HepG2 (cell line): ENCODE measurements around the gene CCL23. TPM values are rescaled to one million over a fixed set of nuclear protein-coding genes. Genes with fewer than 3 reads are reported as not detected.

Experiments used
- BCL3 ChIP-seq: sonication (generic); formaldehyde crosslinking; IDR thresholded peaks from 2 replicates; pipeline ENCODE4 v1.5.1; 2020; ENCODE audit warnings: mild to moderate bottlenecking, missing genetic modification reagents, moderate library complexity
- BCLAF1 ChIP-seq: fragments of 450-650 bp; IDR thresholded peaks from 2 replicates; pipeline ENCODE4 v1.6.1; 2017; ENCODE audit warnings: mild to moderate bottlenecking
- DNMT3B ChIP-seq: conservative IDR thresholded peaks from 2 replicates; pipeline ENCODE4 v1.6.1; 2016; ENCODE audit warnings: missing biosample characterization, control low read depth
- MTF1 ChIP-seq: sonication (generic); formaldehyde crosslinking; IDR thresholded peaks from 2 replicates; pipeline ENCODE4 v1.5.0; 2020; ENCODE audit warnings: missing genetic modification reagents
- NFE2 ChIP-seq: sonication (generic); formaldehyde crosslinking; IDR thresholded peaks from 2 replicates; pipeline ENCODE4 v1.4.0; 2020; ENCODE audit warnings: missing genetic modification reagents
- PAX8 ChIP-seq: sonication (generic); formaldehyde crosslinking; IDR thresholded peaks from 2 replicates; pipeline ENCODE4 v1.8.0; 2022; ENCODE audit warnings: mild to moderate bottlenecking, missing genetic modification reagents, borderline replicate concordance
- PRDM10 ChIP-seq: sonication (generic); formaldehyde crosslinking; IDR thresholded peaks from 2 replicates; pipeline ENCODE4 v1.4.0; 2020; ENCODE audit warnings: low read depth, missing genetic modification reagents
- SIX4 ChIP-seq: sonication (generic); formaldehyde crosslinking; IDR thresholded peaks from 2 replicates; pipeline ENCODE4 v1.4.0; 2020; ENCODE audit warnings: missing genetic modification reagents
- YEATS2 ChIP-seq: sonication (generic); formaldehyde crosslinking; IDR thresholded peaks from 2 replicates; pipeline ENCODE4 v1.4.0; 2020; ENCODE audit warnings: missing genetic modification reagents, borderline replicate concordance
- ZFP36 ChIP-seq: fragments of 150-350 bp; IDR thresholded peaks from 2 replicates; pipeline ENCODE4 v1.6.1; 2018; ENCODE audit warnings: borderline replicate concordance, low read length, low read depth; ENCODE audit not compliant: partially characterized antibody
- ZFX ChIP-seq: sonication (generic); formaldehyde crosslinking; IDR thresholded peaks from 2 replicates; pipeline ENCODE4 v1.4.0; 2020; ENCODE audit warnings: mild to moderate bottlenecking, low read depth, missing genetic modification reagents, moderate library complexity
- ZMAT3 ChIP-seq: sonication (generic); formaldehyde crosslinking; conservative IDR thresholded peaks from 2 replicates; pipeline ENCODE4 v1.7.0; 2021; ENCODE audit warnings: missing genetic modification reagents
- ZNF225 ChIP-seq: sonication (generic); formaldehyde crosslinking; IDR thresholded peaks from 2 replicates; pipeline ENCODE4 v1.4.0; 2020; ENCODE audit warnings: mild to moderate bottlenecking, missing genetic modification reagents
- ZNF484 ChIP-seq: sonication (generic); formaldehyde crosslinking; IDR thresholded peaks from 2 replicates; pipeline ENCODE4 v1.5.1; 2020; ENCODE audit warnings: mild to moderate bottlenecking, low read depth, missing genetic modification reagents, borderline replicate concordance
- polyA plus RNA-seq, 8 experiments: library from polyadenylated mRNA; depleted of rRNA in 3 of 8; stranded (reverse) in 7 of 8; unstranded in 1 of 8; fragments of >200 nt; fragmentation: Illumina TruSeq in 4 of 8; extraction: Trizol in 4 of 8; gene quantifications; 2 replicates each; pipeline versions ENCODE4 v1.2.1 to v1.2.3, GENCODE V29; 2011 to 2016; ENCODE audit warnings: low read depth in 4 of 8, missing spikeins in 1 of 8, mixed read lengths in 1 of 8; ENCODE audit not compliant: insufficient read depth in 1 of 8
- total RNA-seq, 5 experiments: library from RNA; depleted of rRNA; stranded (reverse); fragments of >200 nt; fragmentation: Illumina TruSeq; extraction: Trizol; gene quantifications; 2 replicates each; pipeline ENCODE4 v1.2.3, GENCODE V29; 2016; ENCODE audit warnings: low read depth in 1 of 5
- TF ChIP-seq, protein P1 (sequence below): sonication (generic); formaldehyde crosslinking; IDR thresholded peaks from 2 replicates; pipeline ENCODE4 v1.8.0; 2022; ENCODE audit warnings: mild to moderate bottlenecking, missing genetic modification reagents, moderate library complexity
- TF ChIP-seq, protein P2 (sequence below): sonication (generic); formaldehyde crosslinking; IDR thresholded peaks from 2 replicates; pipeline ENCODE4 v1.4.0; 2020; ENCODE audit warnings: mild to moderate bottlenecking, missing genetic modification reagents

CCL23 gene
- total and polyA plus RNA-seq, 2 of the 13 experiments (the other 11 are each of a cell fraction or from before 2014, with no cell fraction given): not detected

DNA sequence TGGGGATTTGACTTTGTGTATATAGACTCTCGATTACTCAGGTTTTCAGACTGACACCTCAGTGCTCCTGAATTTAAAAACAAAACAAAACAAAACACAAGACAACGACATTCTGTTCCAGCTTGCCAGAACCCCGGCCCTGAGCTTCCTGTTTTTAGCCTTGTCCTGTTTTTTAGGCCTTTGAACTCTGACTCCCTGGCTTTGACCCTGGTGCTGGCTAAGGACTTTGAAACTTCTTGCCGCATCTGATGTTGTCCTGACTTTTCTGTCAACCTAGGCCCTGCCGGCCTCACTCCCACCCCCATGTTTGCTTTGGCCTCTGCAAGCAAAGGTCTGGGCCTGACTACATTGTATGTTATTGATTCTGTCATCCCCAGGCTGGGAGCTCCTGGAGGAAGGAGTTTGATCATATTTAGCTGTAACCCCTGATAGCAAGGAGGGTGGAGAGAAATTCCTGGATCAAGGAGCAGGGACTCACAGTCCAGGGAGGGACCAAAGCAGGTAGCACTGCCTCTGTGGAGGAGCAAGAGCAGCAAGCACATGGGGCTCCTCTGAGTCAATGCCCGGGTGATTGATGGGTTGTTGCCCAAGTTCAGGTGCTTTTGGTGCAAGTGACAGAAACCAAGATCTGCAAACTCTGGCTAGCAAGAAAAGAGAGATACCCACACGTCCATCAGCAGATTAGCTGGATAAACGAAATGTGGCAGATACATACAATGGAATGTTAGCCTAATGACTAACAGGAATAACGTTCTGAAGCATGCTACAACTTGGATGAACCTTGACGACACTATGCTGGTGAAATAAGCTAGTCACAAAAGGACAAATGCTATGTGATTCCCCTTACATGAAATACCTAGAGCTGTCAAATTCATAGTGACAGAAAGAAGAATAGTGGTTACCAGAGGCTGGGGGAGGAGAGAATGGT lies 44.2 kb downstream of the CCL23 start (continued):
- TF ChIP-seq PRDM10 (CRISPR knock-in tag) (peak; percentile 82), ZNF484 (CRISPR knock-in tag) (no peak), ZFP36 (no peak), SIX4 (CRISPR knock-in tag) (peak; percentile 87), NFE2 (CRISPR knock-in tag) (no peak), PAX8 (CRISPR knock-in tag) (no peak), ZMAT3 (CRISPR knock-in tag) (peak; percentile 80; the same call in 1 of the 2 replicates), MTF1 (CRISPR knock-in tag) (no peak), ZNF225 (CRISPR knock-in tag) (no peak), BCL3 (no peak; the same call in 1 of the 2 replicates), ZFX (CRISPR knock-in tag) (peak; percentile 90), BCLAF1 (no peak), YEATS2 (CRISPR knock-in tag) (peak; percentile 34; the same call in 1 of the 2 replicates), DNMT3B (no peak; the same call in 1 of the 2 replicates)
- TF ChIP-seq, protein P1, sequence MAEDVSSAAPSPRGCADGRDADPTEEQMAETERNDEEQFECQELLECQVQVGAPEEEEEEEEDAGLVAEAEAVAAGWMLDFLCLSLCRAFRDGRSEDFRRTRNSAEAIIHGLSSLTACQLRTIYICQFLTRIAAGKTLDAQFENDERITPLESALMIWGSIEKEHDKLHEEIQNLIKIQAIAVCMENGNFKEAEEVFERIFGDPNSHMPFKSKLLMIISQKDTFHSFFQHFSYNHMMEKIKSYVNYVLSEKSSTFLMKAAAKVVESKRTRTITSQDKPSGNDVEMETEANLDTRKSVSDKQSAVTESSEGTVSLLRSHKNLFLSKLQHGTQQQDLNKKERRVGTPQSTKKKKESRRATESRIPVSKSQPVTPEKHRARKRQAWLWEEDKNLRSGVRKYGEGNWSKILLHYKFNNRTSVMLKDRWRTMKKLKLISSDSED (CRISPR knock-in tag): no peak
- TF ChIP-seq, protein P2, sequence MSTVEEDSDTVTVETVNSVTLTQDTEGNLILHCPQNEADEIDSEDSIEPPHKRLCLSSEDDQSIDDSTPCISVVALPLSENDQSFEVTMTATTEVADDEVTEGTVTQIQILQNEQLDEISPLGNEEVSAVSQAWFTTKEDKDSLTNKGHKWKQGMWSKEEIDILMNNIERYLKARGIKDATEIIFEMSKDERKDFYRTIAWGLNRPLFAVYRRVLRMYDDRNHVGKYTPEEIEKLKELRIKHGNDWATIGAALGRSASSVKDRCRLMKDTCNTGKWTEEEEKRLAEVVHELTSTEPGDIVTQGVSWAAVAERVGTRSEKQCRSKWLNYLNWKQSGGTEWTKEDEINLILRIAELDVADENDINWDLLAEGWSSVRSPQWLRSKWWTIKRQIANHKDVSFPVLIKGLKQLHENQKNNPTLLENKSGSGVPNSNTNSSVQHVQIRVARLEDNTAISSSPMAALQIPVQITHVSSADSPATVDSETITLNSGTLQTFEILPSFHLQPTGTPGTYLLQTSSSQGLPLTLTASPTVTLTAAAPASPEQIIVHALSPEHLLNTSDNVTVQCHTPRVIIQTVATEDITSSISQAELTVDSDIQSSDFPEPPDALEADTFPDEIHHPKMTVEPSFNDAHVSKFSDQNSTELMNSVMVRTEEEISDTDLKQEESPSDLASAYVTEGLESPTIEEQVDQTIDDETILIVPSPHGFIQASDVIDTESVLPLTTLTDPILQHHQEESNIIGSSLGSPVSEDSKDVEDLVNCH (CRISPR knock-in tag): no peak
